Measurements from ENCODE around the gene PRKG1.
"Not testable (repeated sequence)": the region's sequence is repeated elsewhere in the genome, so short reads cannot be mapped to it uniquely, and the experiment has no call there.

PRKG1 gene

GRCh38 chr10:51733057-51733456 lies 658.8 kb downstream of the PRKG1 start:
- no peak for DNase-seq

GRCh38 chr10:51743146-51743545 lies 668.9 kb downstream of the PRKG1 start:
- no peak for DNase-seq

- DNase-seq = no peak
Measured at GRCh38 chr10:51744235-51745000, 670.1 kb downstream of the PRKG1 start.

GRCh38 chr10:51745397-51745796 lies 671.1 kb downstream of the PRKG1 start:
- DNase-seq = no peak

GRCh38 chr10:51747216-51747615 lies 672.9 kb downstream of the PRKG1 start:
- DNase-seq = no peak

GRCh38 chr10:51748959-51749358 lies 674.7 kb downstream of the PRKG1 start:
- DNase-seq = no peak

GRCh38 chr10:51758366-51758765 lies 684.1 kb downstream of the PRKG1 start:
- DNase-seq = no peak

GRCh38 chr10:51758838-51759237 lies 684.6 kb downstream of the PRKG1 start:
- not testable (repeated sequence) for DNase-seq

GRCh38 chr10:51759896-51760534 lies 685.7 kb downstream of the PRKG1 start:
- no peak for DNase-seq

GRCh38 chr10:51760864-51761640 lies 686.8 kb downstream of the PRKG1 start:
- DNase-seq = no peak

GRCh38 chr10:51763746-51764145 lies 689.5 kb downstream of the PRKG1 start:
- no peak for DNase-seq

GRCh38 chr10:51765284-51765971 lies 691.1 kb downstream of the PRKG1 start:
- DNase-seq = no peak

GRCh38 chr10:51766423-51767102 lies 692.3 kb downstream of the PRKG1 start:
- no peak for DNase-seq

- no peak for DNase-seq
Measured at GRCh38 chr10:51767103-51767763, 692.9 kb downstream of the PRKG1 start.

- no peak for DNase-seq
Measured at GRCh38 chr10:51768886-51769465, 694.7 kb downstream of the PRKG1 start.

GRCh38 chr10:51770709-51771108 lies 696.4 kb downstream of the PRKG1 start:
- no peak for DNase-seq

- DNase-seq = no peak
Measured at GRCh38 chr10:51772387-51772786, 698.1 kb downstream of the PRKG1 start.

- no peak for DNase-seq
Measured at GRCh38 chr10:51773681-51774080, 699.4 kb downstream of the PRKG1 start.

GRCh38 chr10:51783941-51784340 lies 709.7 kb downstream of the PRKG1 start:
- no peak for DNase-seq

GRCh38 chr10:51786016-51786683 lies 711.9 kb downstream of the PRKG1 start:
- DNase-seq = no peak

GRCh38 chr10:51786684-51787035 lies 712.4 kb downstream of the PRKG1 start:
- DNase-seq = no peak
